Uterus (tissue), 4 donors: ENCODE measurements around the gene YARS1. TPM values are rescaled to one million over a fixed set of nuclear protein-coding genes. Genes with fewer than 3 reads are reported as not detected.
A peak's percentile ranks its signal among the peaks of the same experiment; 100 is the strongest.

Experiments used
- DNase-seq, 2 donors: peaks; one replicate each; pipeline ENCODE4 v3.0.0-alpha.2; 2019 to 2020
- H3K27ac ChIP-seq, 2 donors: fragments of 200-600 bp; sonication (generic); 1 replicate in 1 of 2; 2 replicates in 1 of 2; pipeline ENCODE4 v1.5.1; 2016 to 2018
- H3K27me3 ChIP-seq, 2 donors: fragments of 200-600 bp; sonication (generic); one replicate each; pipeline ENCODE4 v1.5.1; 2018 to 2019; ENCODE audit warnings: control low read depth in 1 of 2
- H3K36me3 ChIP-seq, 2 donors: fragments of 200-600 bp; sonication (generic); one replicate each; pipeline ENCODE4 v1.5.1; 2019; ENCODE audit warnings: control low read depth in 1 of 2
- H3K4me1 ChIP-seq, 2 donors: fragments of 200-600 bp; sonication (generic); one replicate each; pipeline ENCODE4 v1.5.1; 2018 to 2019; ENCODE audit warnings: control low read depth in 1 of 2
- H3K4me3 ChIP-seq, 2 donors: fragments of 200-600 bp; sonication (generic); 1 replicate in 1 of 2; 2 replicates in 1 of 2; pipeline ENCODE4 v1.5.1; 2018 to 2019; ENCODE audit warnings: mild to moderate bottlenecking in 1 of 2
- H3K9me3 ChIP-seq, 2 donors: fragments of 200-600 bp; sonication (generic); one replicate each; pipeline ENCODE4 v1.5.1; 2019; ENCODE audit warnings: control low read depth in 1 of 2
- POLR2A ChIP-seq, 2 donors: fragments of 450-650 bp; IDR thresholded peaks; one replicate each; pipeline ENCODE4 v1.6.1; 2016; ENCODE audit warnings: antibody characterized with exemption in 2 of 2, mild to moderate bottlenecking in 1 of 2, moderate library complexity in 1 of 2
- intact Hi-C: fragments of 100-400 bp; cut with DNase I; formaldehyde crosslinking; loops from one replicate; pipeline ENCODE4 v1.15.1; 2023; ENCODE audit warnings: low total_unique reads
- total RNA-seq, 4 donors: library from RNA; depleted of rRNA in 3 of 4; stranded (reverse); fragments of >200 nt in 3 of 4; gene quantifications; one replicate each; pipeline versions ENCODE4 v1.1.0 to v1.2.4, GENCODE V29; 2014 to 2023
- TF ChIP-seq, protein P1 (sequence below), 4 experiments: fragments of 200-600 bp in 2 of 4; fragments of 450-650 bp in 2 of 4; sonication (generic) in 2 of 4; IDR thresholded peaks; one replicate each; pipeline ENCODE4 v1.5.1; 2016 to 2019; ENCODE audit warnings: antibody characterized with exemption in 4 of 4, mild to moderate bottlenecking in 2 of 4, moderate library complexity in 1 of 4
- donor health status: DM: yes; HTN: yes; CAD: no.

Gene YARS1
- total RNA-seq, 4 donors from 2014 or later = 15.9 to 67.7 (median 30.4) TPM

DNA sequence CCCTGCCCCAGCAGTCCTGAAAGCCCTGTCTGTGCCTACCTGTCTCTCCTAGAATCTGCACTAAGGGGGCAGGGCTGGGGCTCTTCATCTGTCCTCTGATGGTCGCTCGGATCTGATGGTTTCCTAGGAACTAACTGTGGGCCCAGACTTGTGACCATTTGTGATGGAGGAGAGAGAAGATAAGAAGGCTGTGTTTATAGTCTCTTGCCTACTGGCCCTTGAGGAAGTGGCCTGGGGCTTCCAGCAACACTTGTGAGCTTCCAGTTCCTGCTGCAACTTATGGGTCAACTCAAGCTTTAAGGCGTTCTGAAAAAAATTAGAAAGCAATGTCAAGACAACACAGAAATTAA, 61.4 kb downstream of the YARS1 start:
- no peak for DNase-seq
- peaks cover 4 to 9% of the 10 kb centered on the region in 2 donors for H3K4me1 ChIP-seq
- TF ChIP-seq POLR2A (IDR thresholded peaks at IDR 0.05) = no peak
- TF ChIP-seq, protein P1, sequence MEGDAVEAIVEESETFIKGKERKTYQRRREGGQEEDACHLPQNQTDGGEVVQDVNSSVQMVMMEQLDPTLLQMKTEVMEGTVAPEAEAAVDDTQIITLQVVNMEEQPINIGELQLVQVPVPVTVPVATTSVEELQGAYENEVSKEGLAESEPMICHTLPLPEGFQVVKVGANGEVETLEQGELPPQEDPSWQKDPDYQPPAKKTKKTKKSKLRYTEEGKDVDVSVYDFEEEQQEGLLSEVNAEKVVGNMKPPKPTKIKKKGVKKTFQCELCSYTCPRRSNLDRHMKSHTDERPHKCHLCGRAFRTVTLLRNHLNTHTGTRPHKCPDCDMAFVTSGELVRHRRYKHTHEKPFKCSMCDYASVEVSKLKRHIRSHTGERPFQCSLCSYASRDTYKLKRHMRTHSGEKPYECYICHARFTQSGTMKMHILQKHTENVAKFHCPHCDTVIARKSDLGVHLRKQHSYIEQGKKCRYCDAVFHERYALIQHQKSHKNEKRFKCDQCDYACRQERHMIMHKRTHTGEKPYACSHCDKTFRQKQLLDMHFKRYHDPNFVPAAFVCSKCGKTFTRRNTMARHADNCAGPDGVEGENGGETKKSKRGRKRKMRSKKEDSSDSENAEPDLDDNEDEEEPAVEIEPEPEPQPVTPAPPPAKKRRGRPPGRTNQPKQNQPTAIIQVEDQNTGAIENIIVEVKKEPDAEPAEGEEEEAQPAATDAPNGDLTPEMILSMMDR (IDR thresholded peaks at IDR 0.05) = no peak
- H3K27me3 ChIP-seq = no peaks in the 10 kb centered on the region
- intact Hi-C loops = no loop called here
- H3K9me3 ChIP-seq = no peaks in the 10 kb centered on the region
- no peaks in the 10 kb centered on the region for H3K36me3 ChIP-seq
- peak overlapping the region; percentile 49 to 74 for H3K27ac ChIP-seq
- H3K4me3 ChIP-seq = no peak overlapping the region

DNA sequence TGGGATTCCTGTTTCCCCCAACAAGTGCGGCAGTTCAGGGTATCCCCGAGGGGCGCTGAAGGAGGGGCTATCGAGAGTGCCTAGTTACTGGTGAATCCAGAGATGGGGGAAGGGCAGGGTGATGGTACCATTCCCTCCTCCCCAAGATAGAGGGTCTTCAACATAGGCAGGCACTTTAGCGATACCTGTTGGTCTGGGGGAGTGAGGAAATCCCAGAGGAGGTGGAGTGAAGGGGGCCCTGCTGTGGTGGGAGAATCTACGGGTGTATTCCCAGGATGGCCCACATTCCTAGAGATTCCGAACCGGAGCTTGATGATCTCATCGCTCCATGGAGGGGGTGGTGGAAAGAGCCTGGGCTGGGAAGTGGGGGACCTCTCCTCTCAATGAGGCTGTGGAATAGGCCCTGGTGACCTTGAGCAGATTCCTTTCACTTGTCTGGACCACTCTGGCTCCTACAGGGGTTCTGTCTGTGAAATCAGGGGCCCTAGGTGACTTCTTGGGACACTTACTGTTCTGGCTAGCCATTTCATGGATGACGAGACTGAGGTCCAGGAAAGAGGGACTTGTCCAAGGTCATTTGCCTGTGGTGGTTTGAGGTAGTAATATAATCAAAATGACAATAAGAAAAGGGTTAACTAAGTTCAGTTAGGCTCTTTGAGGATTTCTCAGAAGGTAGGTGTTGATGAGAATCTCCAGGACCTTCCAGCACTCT, 61.9 kb downstream of the YARS1 start:
- peak overlapping the region; percentile 49 to 74 for H3K27ac ChIP-seq
- intact Hi-C loops = no loop called here
- TF ChIP-seq, protein P1 (IDR thresholded peaks at IDR 0.05) = no peak
- no peak for TF ChIP-seq POLR2A (IDR thresholded peaks at IDR 0.05)
- no peaks in the 10 kb centered on the region for H3K36me3 ChIP-seq
- no peak for DNase-seq
- H3K27me3 ChIP-seq = no peaks in the 10 kb centered on the region
- H3K4me3 ChIP-seq = peak overlapping the region; percentile 49 to 66
- H3K4me1 ChIP-seq = peaks cover 4 to 6% of the 10 kb centered on the region in 2 donors
- H3K9me3 ChIP-seq = no peaks in the 10 kb centered on the region

DNA sequence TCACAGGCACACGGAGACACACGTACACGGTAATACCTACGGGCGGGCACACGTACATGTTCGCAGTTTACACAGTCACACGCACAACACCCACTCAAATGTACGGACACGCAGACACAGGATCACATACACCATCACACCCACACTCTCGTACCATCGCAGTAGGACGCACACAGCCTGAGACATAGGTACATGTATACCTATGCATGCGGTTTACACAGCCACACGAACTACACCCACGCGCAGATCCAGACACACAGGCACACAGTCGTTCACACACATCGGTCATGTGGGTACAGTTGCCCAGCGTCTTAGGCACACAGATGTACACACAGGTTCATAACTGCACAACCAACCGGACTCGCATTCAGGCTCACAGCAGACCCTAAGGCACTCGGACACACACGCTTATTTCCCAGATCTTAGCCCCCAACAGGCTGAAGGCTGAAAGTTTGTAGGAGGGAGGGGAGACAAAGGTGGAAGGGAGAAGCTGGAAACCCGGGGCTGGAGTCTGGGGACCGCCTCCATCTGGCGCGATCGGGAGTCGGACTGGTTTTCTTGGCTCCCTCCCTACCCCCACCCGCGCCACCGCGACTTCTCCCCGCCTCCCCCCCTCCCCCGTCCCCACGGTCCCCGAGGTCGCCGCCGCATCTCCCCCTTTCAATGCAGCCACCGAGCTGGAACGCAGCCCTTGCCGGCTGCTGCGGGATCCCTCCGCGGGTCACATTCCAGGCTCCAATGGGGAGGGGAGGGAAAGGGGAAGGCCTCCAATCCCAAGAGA, 62.7 kb downstream of the YARS1 start:
- H3K4me3 ChIP-seq = peak overlapping the region; percentile 49 to 66
- peaks cover 0 to 6% of the 10 kb centered on the region in 2 donors for H3K4me1 ChIP-seq
- no peak for TF ChIP-seq POLR2A (IDR thresholded peaks at IDR 0.05)
- TF ChIP-seq, protein P1 (IDR thresholded peaks at IDR 0.05) = no peak
- no peaks in the 10 kb centered on the region for H3K9me3 ChIP-seq
- no peaks in the 10 kb centered on the region for H3K27me3 ChIP-seq
- no peak for DNase-seq
- H3K36me3 ChIP-seq = no peaks in the 10 kb centered on the region
- intact Hi-C loops = no loop called here
- peak overlapping the region; percentile 49 to 74 for H3K27ac ChIP-seq

DNA sequence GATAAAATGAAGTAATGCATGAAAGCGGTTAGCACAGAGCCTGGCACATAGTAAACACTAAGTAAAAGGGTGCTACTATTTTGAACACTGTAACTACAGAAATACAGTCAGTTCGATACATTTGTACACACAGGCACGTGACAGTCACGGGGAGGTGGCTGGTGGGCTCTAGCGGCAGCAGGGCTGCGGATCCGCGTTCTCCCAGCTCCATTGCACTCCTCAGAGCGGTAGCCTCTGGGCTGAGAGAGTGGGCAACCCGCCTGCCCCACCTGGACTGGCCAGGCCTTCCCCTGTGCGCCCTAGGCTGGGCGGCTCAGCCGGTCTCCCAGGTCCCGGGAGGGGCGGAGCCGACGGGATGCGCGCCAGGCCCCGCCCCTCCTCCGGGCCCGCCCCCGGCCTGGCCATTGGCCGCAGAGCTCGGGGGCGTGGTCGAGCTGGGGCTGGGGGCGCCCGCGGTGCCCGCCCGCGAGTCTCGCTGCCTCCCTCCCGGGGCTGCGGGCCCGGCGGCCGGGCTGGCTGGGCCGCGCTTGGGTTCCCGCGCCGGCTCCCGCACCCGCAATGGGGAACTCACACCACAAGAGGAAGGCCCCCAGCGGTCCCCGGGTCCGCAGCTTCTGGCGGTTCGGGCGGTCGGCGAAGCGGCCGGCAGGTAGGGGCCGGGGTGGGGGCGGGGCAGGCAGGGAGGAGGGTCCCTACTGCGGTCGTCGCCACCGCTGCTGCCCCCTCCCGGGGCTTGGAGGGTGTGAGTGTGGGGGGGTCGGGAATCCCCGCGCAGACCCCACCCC, 63.4 kb downstream of the YARS1 start:
- Histone ChIP-seq H3K27ac (peak overlapping the region; percentile 49 to 74), H3K9me3 (no peaks in the 10 kb centered on the region), H3K36me3 (no peaks in the 10 kb centered on the region), H3K4me3 (peak overlapping the region; percentile 49 to 66), H3K27me3 (no peaks in the 10 kb centered on the region), H3K4me1 (peaks cover 0 to 6% of the 10 kb centered on the region in 2 donors)
- TF ChIP-seq, protein P1 (IDR thresholded peaks at IDR 0.05) = no peak
- peak in 1 of 2 donors; percentile 63 for TF ChIP-seq POLR2A (IDR thresholded peaks at IDR 0.05)
- intact Hi-C loops = no loop called here
- peak; percentile 58 to 68 for DNase-seq
